ENCODE measurements around the gene WSB2.
A peak's percentile ranks its signal among the peaks of the same experiment; 100 is the strongest.

Gene WSB2

GRCh38 chr12:118063576-118064391, 2.8 kb upstream of the WSB2 start:
- no peak for TF ChIP-seq CTCF (IDR thresholded peaks at IDR 0.05; ENCODE audit: low read depth, low read length)
- peak in 1 of 2 donors; percentile 24 for DNase-seq (ENCODE audit: low read depth in 2 of 2)

GRCh38 chr12:118061873-118062843, 1.2 kb upstream of the WSB2 start:
- no peak for TF ChIP-seq CTCF (IDR thresholded peaks at IDR 0.05; ENCODE audit: low read depth, low read length)
- DNase-seq (ENCODE audit: low read depth in 2 of 2), result peak; percentile 56 to 63
- peak overlapping the region; percentile 77 to 83 for H3K4me3 ChIP-seq (replicated peaks in 1 of 2; ENCODE audit: low read depth in 2 of 2, low read length in 2 of 2)

More at GRCh38 chr12:118063576-118064391, 2.8 kb upstream of the WSB2 start:
- H3K4me3 ChIP-seq (replicated peaks in 1 of 2; ENCODE audit: low read depth in 2 of 2, low read length in 2 of 2), result no peak overlapping the region

- DNase-seq (ENCODE audit: low read depth in 2 of 2), result peak; percentile 24 to 45
- no peak for TF ChIP-seq CTCF (IDR thresholded peaks at IDR 0.05; ENCODE audit: low read depth, low read length)
- H3K4me3 ChIP-seq (replicated peaks in 1 of 2; ENCODE audit: low read depth in 2 of 2, low read length in 2 of 2), result peak overlapping the region; percentile 75 to 77
Measured at GRCh38 chr12:118060301-118061010, 523 bp downstream of the WSB2 start.

- peak overlapping the region; percentile 75 to 77 for H3K4me3 ChIP-seq (replicated peaks in 1 of 2; ENCODE audit: low read depth in 2 of 2, low read length in 2 of 2)
- DNase-seq (ENCODE audit: low read depth in 2 of 2), result peak; percentile 38 to 71
- no peak for TF ChIP-seq CTCF (IDR thresholded peaks at IDR 0.05; ENCODE audit: low read depth, low read length)
Measured at GRCh38 chr12:118059341-118060191, 1.4 kb downstream of the WSB2 start.

GRCh38 chr12:118058881-118059280, 2.1 kb downstream of the WSB2 start:
- H3K4me3 ChIP-seq (replicated peaks in 1 of 2; ENCODE audit: low read depth in 2 of 2, low read length in 2 of 2), result no peak overlapping the region
- DNase-seq (ENCODE audit: low read depth in 2 of 2), result no peak
- no peak for TF ChIP-seq CTCF (IDR thresholded peaks at IDR 0.05; ENCODE audit: low read depth, low read length)
